Parathyroid adenoma (tissue), 2 donors: ENCODE data around the gene ALMS1.
"Not testable (repeated sequence)": the region's sequence is repeated elsewhere in the genome, so short reads cannot be mapped to it uniquely, and the experiment has no call there.

ENCODE experiments used
- H2AFZ ChIP-seq: fragments of 300-600 bp; sonication (generic); one replicate; pipeline ENCODE4 v1.7.0; 2017; ENCODE audit warnings: antibody characterized with exemption, mild to moderate bottlenecking
- H3K27ac ChIP-seq: fragments of 300-600 bp; sonication (generic); one replicate; pipeline ENCODE4 v1.7.0; 2017
- H3K27me3 ChIP-seq: fragments of 300-600 bp; sonication (generic); one replicate; pipeline ENCODE4 v1.7.0; 2017; ENCODE audit warnings: low read length; ENCODE audit not compliant: control insufficient read depth, insufficient read depth
- H3K36me3 ChIP-seq: fragments of 300-600 bp; sonication (generic); one replicate; pipeline ENCODE4 v1.7.0; 2017; ENCODE audit warnings: low read length; ENCODE audit not compliant: control insufficient read depth, insufficient read depth
- H3K4me1 ChIP-seq: fragments of 300-600 bp; sonication (generic); one replicate; pipeline ENCODE4 v1.7.0; 2017; ENCODE audit warnings: control low read depth
- H3K4me2 ChIP-seq: fragments of 300-600 bp; sonication (generic); one replicate; pipeline ENCODE4 v1.7.0; 2017; ENCODE audit warnings: low read length
- H3K4me3 ChIP-seq: fragments of 300-600 bp; sonication (generic); one replicate; pipeline ENCODE4 v1.7.0; 2017; ENCODE audit warnings: low read depth, low read length
- H3K79me2 ChIP-seq: fragments of 300-600 bp; sonication (generic); one replicate; pipeline ENCODE4 v1.7.0; 2017; ENCODE audit warnings: control low read depth
- H3K9ac ChIP-seq: fragments of 300-600 bp; sonication (generic); one replicate; pipeline ENCODE4 v1.7.0; 2017; ENCODE audit warnings: mild to moderate bottlenecking
- H3K9me3 ChIP-seq: fragments of 300-600 bp; sonication (generic); one replicate; pipeline ENCODE4 v1.7.0; 2017; ENCODE audit warnings: low read length; ENCODE audit not compliant: control insufficient read depth
- CTCF ChIP-seq: fragments of 300-600 bp; sonication (generic); IDR thresholded peaks from one replicate; pipeline ENCODE4 v1.7.0; 2017; ENCODE audit warnings: antibody characterized with exemption, mild to moderate bottlenecking
- donor health status: primary hyperparathyroidism.

The ALMS1 gene

GRCh38 chr2:73487112-73487657 lies 101.5 kb downstream of the ALMS1 start:
- no peaks in the 10 kb centered on the region for H3K79me2 ChIP-seq
- no peaks in the 10 kb centered on the region for H3K36me3 ChIP-seq
- H3K9me3 ChIP-seq, result no peaks in the 10 kb centered on the region
- no peak overlapping the region for H2AFZ ChIP-seq
- H3K4me3 ChIP-seq, result no peak overlapping the region
- H3K4me1 ChIP-seq, result no peaks in the 10 kb centered on the region
- no peaks in the 10 kb centered on the region for H3K27me3 ChIP-seq
- H3K9ac ChIP-seq, result no peak overlapping the region
- no peak overlapping the region for H3K27ac ChIP-seq
- no peak for TF ChIP-seq CTCF
- no peak overlapping the region for H3K4me2 ChIP-seq

GRCh38 chr2:73488079-73488478 lies 102.4 kb downstream of the ALMS1 start:
- Histone ChIP-seq H3K4me3 (no peak overlapping the region), H3K36me3 (no peaks in the 10 kb centered on the region), H3K4me2 (no peak overlapping the region), H3K9ac (no peak overlapping the region), H3K9me3 (no peaks in the 10 kb centered on the region), H3K27ac (no peak overlapping the region), H3K79me2 (no peaks in the 10 kb centered on the region), H2AFZ (no peak overlapping the region), H3K27me3 (no peaks in the 10 kb centered on the region), H3K4me1 (no peaks in the 10 kb centered on the region)
- no peak for TF ChIP-seq CTCF

DNA sequence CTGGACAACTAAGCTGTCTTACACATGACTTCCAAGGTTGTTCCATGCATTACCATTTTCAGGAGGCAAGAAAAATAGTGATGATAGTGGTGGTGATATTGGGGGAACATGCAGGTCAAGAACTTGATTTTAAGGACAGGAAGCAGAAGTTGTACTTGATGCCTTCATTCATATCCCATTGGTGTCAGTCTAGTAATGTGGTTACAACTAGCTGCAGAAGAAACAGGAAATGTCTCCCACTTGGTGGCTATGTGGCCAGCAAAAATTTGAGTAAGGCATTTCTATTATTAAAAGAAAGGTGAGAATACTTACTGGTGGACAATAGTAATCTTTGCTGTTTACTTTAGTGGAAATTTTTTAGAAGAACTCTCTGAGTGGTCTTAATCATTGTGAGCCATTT lies 103.4 kb downstream of the ALMS1 start:
- Histone ChIP-seq H3K27me3 (no peaks in the 10 kb centered on the region), H3K27ac (no peak overlapping the region), H3K79me2 (no peaks in the 10 kb centered on the region), H2AFZ (no peak overlapping the region), H3K9me3 (no peaks in the 10 kb centered on the region), H3K4me2 (no peak overlapping the region), H3K4me3 (no peak overlapping the region), H3K36me3 (no peaks in the 10 kb centered on the region), H3K4me1 (no peaks in the 10 kb centered on the region), H3K9ac (no peak overlapping the region)
- TF ChIP-seq CTCF, result no peak

DNA sequence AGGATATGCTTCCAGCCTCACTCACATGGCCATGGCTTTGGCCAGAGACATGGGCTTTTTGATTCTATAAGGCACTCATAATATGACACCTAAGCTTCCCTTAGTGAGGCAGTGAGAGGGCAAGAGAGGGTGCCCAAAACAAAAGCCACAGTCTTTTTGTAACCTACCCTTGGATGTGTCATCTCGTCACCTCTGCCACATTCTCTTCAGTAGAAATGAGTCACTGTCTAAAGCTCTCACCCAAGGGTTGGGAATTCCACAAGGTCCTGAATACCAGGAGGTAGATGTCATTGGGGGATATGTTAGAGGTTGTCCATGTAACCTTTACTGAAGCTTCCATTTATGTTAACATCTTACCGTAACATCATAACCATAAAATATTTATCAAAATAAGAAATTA lies 108.4 kb downstream of the ALMS1 start:
- H3K4me1 ChIP-seq, result no peaks in the 10 kb centered on the region
- no peaks in the 10 kb centered on the region for H3K27me3 ChIP-seq
- H3K4me2 ChIP-seq, result no peak overlapping the region
- H3K36me3 ChIP-seq, result no peaks in the 10 kb centered on the region
- H3K9me3 ChIP-seq, result no peaks in the 10 kb centered on the region
- H3K27ac ChIP-seq, result no peak overlapping the region
- no peak overlapping the region for H2AFZ ChIP-seq
- H3K9ac ChIP-seq, result no peak overlapping the region
- no peak overlapping the region for H3K4me3 ChIP-seq
- no peak for TF ChIP-seq CTCF
- H3K79me2 ChIP-seq, result no peaks in the 10 kb centered on the region

- H3K27ac ChIP-seq, result no peak overlapping the region
- no peak overlapping the region for H3K4me2 ChIP-seq
- no peaks in the 10 kb centered on the region for H3K36me3 ChIP-seq
- H3K9ac ChIP-seq, result no peak overlapping the region
- no peak overlapping the region for H2AFZ ChIP-seq
- H3K9me3 ChIP-seq, result no peaks in the 10 kb centered on the region
- TF ChIP-seq CTCF, result no peak
- H3K79me2 ChIP-seq, result no peaks in the 10 kb centered on the region
- H3K4me3 ChIP-seq, result no peak overlapping the region
- no peaks in the 10 kb centered on the region for H3K27me3 ChIP-seq
- H3K4me1 ChIP-seq, result no peaks in the 10 kb centered on the region
These were observed 118.4 kb downstream of the ALMS1 start for GRCh38 chr2:73503992-73504570.

GRCh38 chr2:73504850-73505249 lies 119.2 kb downstream of the ALMS1 start:
- not testable (repeated sequence) for H3K27me3 ChIP-seq, H3K9ac ChIP-seq, H3K27ac ChIP-seq, H2AFZ ChIP-seq, H3K79me2 ChIP-seq, H3K36me3 ChIP-seq, H3K4me1 ChIP-seq, H3K9me3 ChIP-seq, H3K4me3 ChIP-seq, H3K4me2 ChIP-seq

DNA sequence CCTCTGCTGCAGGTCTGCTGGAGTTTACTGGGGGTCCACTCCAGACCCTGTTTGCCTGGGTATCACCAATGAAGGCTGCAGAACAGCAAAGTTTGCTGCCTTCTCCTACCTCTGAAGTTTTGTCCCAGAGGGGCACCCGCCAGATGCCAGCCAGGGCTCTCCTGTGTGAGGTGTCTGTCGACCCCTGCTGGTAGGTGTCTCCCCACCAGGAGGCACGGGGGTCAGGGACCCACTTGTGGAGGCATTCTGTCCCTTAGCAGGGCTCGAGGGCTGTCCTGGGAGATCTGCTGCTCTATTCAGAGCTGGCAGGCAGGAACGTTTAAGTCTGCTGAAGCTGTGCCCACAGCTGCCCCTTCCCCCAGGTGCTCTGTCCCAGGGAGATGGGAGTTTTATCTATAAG lies 124.8 kb downstream of the ALMS1 start:
- H3K4me3 ChIP-seq, H3K4me2 ChIP-seq, H3K36me3 ChIP-seq, H3K9ac ChIP-seq, H3K9me3 ChIP-seq, H2AFZ ChIP-seq, H3K27me3 ChIP-seq, H3K27ac ChIP-seq, H3K79me2 ChIP-seq, H3K4me1 ChIP-seq: not testable (repeated sequence)
